Measurements from ENCODE around the gene CARHSP1.
"Not testable (repeated sequence)": the region's sequence is repeated elsewhere in the genome, so short reads cannot be mapped to it uniquely, and the experiment has no call there.

Gene CARHSP1

GRCh38 chr16:8819411-8820034, 49.3 kb downstream of the CARHSP1 start:
- no peak for DNase-seq

- DNase-seq = no peak
Observed at GRCh38 chr16:8818504-8819270, 50.1 kb downstream of the CARHSP1 start.

- DNase-seq = no peak
Observed at GRCh38 chr16:8816967-8817655, 51.7 kb downstream of the CARHSP1 start.

DNA sequence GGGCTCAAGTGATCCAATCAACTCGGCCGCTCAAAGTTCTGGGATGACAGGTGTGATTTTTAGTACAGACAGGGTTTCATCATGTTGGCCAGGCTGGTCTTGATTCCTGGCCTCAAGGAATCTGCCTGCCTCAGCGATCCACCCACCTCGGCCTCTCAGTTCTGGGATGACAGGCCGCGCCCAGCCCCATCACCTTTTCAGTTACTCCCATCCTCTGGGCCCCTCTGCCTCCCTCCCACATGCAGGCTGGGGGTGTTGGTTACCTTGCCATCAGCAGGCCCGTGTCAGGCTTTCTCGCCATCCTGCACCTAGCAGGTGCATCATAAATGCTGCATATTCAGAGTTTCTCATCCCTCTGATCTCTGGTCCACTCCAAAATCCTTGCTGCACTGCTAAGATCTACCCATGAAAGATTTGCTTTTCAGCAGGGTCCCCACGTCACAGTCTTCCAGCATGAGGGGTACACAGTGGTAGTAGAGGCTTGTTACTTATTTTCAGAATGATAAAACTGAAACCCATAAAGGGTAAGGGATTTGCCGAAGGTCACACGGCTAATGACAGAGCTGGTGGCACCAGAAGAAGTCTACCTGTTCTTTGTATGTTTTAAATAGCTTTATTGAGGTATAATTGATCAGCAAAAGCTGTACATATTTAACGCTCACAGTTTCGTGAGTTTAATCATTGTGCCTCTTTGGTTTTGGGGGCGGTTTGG, 54.6 kb downstream of the CARHSP1 start:
- no peak for DNase-seq

- DNase-seq = no peak
Observed at GRCh38 chr16:8812162-8812843, 56.5 kb downstream of the CARHSP1 start.

GRCh38 chr16:8808613-8809353, 60.0 kb downstream of the CARHSP1 start:
- DNase-seq = no peak

DNA sequence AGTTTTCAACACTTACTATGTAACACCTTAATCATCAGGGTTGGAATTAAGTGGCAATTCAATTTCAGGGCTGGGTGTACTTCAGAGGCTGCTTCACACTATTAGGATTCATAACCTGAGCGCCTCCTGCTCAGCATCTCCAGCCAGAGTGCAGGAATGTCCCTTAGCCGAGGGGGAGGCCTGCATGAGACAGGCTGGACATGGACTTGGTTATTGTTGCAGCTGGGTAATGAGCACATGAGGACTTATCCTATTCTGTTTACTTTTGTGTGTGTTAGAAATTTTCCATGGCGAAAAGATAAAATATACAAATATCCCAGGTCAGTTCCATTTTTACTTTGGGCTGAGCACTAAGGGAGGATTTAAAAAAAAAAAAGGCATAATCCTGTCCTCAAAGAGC, 60.8 kb downstream of the CARHSP1 start:
- DNase-seq = no peak

- DNase-seq = no peak
Observed at GRCh38 chr16:8807189-8807588, 61.6 kb downstream of the CARHSP1 start.

DNA sequence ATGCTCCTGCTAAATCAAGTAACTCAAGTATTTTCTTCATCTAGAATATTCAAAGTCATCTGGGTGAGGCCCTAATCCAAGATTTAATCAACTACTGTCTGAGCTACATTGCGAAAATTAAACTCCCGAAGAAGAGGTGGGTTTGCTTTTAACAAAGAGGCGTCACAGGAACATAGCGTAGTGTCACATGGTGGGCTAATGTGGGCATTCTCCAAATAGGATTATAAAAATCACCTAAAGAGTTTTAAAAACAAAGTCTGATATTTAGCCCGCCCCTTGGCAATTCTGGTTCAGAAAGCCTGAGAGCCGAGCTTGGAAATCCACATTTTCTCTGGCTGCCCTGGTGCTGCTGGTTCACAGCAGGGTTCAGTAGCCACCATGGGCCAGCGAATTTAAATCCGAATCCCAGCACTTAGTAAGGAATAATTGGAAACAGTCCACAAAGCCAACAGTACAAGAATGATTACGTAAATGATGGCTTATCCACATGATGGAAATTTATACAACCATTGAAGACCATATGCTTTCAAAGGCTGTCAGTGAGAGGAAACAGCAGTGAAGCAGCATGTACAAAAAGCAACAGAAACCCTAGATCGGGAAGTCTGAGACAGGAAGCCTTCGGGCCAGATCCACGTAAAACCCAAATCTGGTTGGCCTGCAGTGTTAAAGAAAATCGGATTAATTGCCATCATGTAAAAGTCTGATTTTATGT, 62.4 kb downstream of the CARHSP1 start:
- no peak for DNase-seq

GRCh38 chr16:8804313-8804712, 64.5 kb downstream of the CARHSP1 start:
- DNase-seq = no peak

GRCh38 chr16:8803733-8804132, 65.1 kb downstream of the CARHSP1 start:
- DNase-seq = not testable (repeated sequence)

All from NCI-H2081 (cell line).